GM23248 (cell line): ENCODE data around the gene CCNG1. TPM values are rescaled to one million over a fixed set of nuclear protein-coding genes. Genes with fewer than 3 reads are reported as not detected.
"Not testable (repeated sequence)": the region's sequence is repeated elsewhere in the genome, so short reads cannot be mapped to it uniquely, and the experiment has no call there.

ENCODE experiments used
- DNase-seq: peaks from one replicate; pipeline ENCODE4 v3.0.0-alpha.2; 2015
- H2AFZ ChIP-seq: fragments of 200-600 bp; sonication (generic); 2 replicates; pipeline ENCODE4 v1.6.1; 2016; ENCODE audit warnings: antibody characterized with exemption
- H3F3A ChIP-seq: fragments of 200-600 bp; sonication (generic); 2 replicates; pipeline ENCODE4 v1.6.1; 2016; ENCODE audit warnings: mild to moderate bottlenecking, antibody characterized with exemption, mixed run types; ENCODE audit not compliant: insufficient read depth
- H3K27ac ChIP-seq: fragments of 200-600 bp; sonication (generic); 2 replicates; pipeline ENCODE4 v1.5.1; 2016; ENCODE audit warnings: mild to moderate bottlenecking
- H3K27me3 ChIP-seq: fragments of 200-600 bp; sonication (generic); replicated peaks from 2 replicates; pipeline ENCODE4 v1.6.1; 2016; ENCODE audit warnings: mild to moderate bottlenecking; ENCODE audit not compliant: insufficient read depth
- H3K36me3 ChIP-seq: fragments of 200-600 bp; sonication (generic); 2 replicates; pipeline ENCODE4 v1.6.1; 2016; ENCODE audit warnings: low read depth, mild to moderate bottlenecking
- H3K4me1 ChIP-seq: fragments of 200-600 bp; sonication (generic); 2 replicates; pipeline ENCODE4 v1.6.1; 2016; ENCODE audit warnings: mild to moderate bottlenecking; ENCODE audit not compliant: insufficient read depth
- H3K4me2 ChIP-seq: fragments of 200-600 bp; sonication (generic); one replicate; pipeline ENCODE4 v1.6.1; 2016; ENCODE audit warnings: mild to moderate bottlenecking; ENCODE audit not compliant: unreplicated experiment
- H3K4me3 ChIP-seq: fragments of 200-600 bp; sonication (generic); 2 replicates; pipeline ENCODE4 v1.5.1; 2016; ENCODE audit warnings: mild to moderate bottlenecking
- H3K79me2 ChIP-seq: fragments of 200-600 bp; sonication (generic); 2 replicates; pipeline ENCODE4 v1.6.1; 2016; ENCODE audit warnings: mild to moderate bottlenecking; ENCODE audit not compliant: insufficient read depth
- H3K9ac ChIP-seq: fragments of 200-600 bp; sonication (generic); 2 replicates; pipeline ENCODE4 v1.6.1; 2016; ENCODE audit warnings: mild to moderate bottlenecking
- H3K9me2 ChIP-seq: fragments of 200-600 bp; sonication (generic); 2 replicates; pipeline ENCODE4 v1.6.1; 2016; ENCODE audit warnings: mixed run types, mild to moderate bottlenecking, moderate library complexity; ENCODE audit not compliant: insufficient read depth
- H3K9me3 ChIP-seq: fragments of 200-600 bp; sonication (generic); one replicate; pipeline ENCODE4 v1.6.1; 2017; ENCODE audit warnings: low read depth
- H4K20me1 ChIP-seq: fragments of 200-600 bp; sonication (generic); 2 replicates; pipeline ENCODE4 v1.6.0; 2016; ENCODE audit not compliant: insufficient read depth
- EZH2 ChIP-seq: fragments of 200-600 bp; sonication (generic); IDR thresholded peaks from 2 replicates; pipeline ENCODE4 v1.6.1; 2018; ENCODE audit warnings: antibody characterized with exemption, mild to moderate bottlenecking; ENCODE audit not compliant: insufficient read depth, poor library complexity, severe bottlenecking
- EZH2phosphoT487 ChIP-seq: fragments of 200-600 bp; sonication (generic); IDR thresholded peaks from 2 replicates; pipeline ENCODE4 v1.6.1; 2018; ENCODE audit warnings: antibody characterized with exemption, moderate library complexity, mild to moderate bottlenecking, low read depth; ENCODE audit not compliant: insufficient read depth
- WGBS, 2 experiments: methylation state at CpG; one replicate each; pipeline ENCODE4 v1.1.6; 2015 to 2017; ENCODE audit warnings: low lambda C conversion rate in 2 of 2, low coverage in 1 of 2; ENCODE audit errors: missing lambda C conversion rate in 2 of 2; 5-methylcytosine and 5-hydroxymethylcytosine counted together
- in situ Hi-C: fragments of 300-500 bp; cut with MboI; formaldehyde crosslinking; loops from 2 replicates; pipeline ENCODE4 v1.15.0; 2020
- polyA plus RNA-seq: library from polyadenylated mRNA; unstranded; fragments of >200 nt; fragmentation: Nextera tagmentation; extraction: Ambion mirVana; gene quantifications from 2 replicates; pipeline ENCODE4 v1.2.1, GENCODE V29; 2016
- total RNA-seq: library from RNA; depleted of rRNA; stranded (reverse); fragments of >200 nt; shearing (Covaris generic); gene quantifications from 2 replicates; pipeline ENCODE4 v1.2.3, GENCODE V29; 2014

Gene CCNG1
- total and polyA plus RNA-seq, 2 experiments from 2014 or later, result 101 to 166 TPM

DNA sequence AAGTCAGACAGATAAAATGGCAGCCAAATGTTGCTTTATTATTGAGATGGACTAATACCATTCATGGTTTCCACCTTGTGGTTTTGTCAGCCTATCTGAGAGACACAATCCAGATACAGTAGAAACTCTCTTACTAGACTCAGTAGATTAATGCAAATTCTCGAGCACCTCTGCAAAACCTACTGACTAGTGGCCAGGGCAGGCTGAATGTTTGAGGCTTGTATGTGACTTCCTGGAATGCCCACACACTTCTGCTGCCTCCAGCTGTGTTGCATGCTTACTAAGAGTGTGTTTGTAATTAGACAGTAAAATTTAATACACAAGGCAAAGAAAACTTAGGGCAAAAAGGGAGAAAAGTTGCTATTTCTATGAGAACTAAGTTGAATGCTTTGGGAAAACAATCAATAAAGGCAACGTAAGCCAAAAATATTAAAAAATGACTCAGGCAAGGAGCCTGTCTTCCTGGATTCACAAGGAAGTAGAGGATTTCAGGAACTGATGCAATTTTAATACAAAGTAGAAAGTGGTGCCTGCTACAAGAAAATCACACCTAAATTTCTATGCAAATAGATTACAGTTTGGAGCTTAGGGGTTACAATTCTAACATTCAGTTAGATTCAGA lies 30.2 kb upstream of the CCNG1 start:
- Histone ChIP-seq H4K20me1 (no peaks in the 10 kb centered on the region), H2AFZ (peak overlapping the region; percentile 68), H3F3A (no peaks in the 10 kb centered on the region), H3K4me1 (peaks cover 15% of the 10 kb centered on the region), H3K36me3 (no peaks in the 10 kb centered on the region), H3K9ac (no peak overlapping the region), H3K79me2 (no peaks in the 10 kb centered on the region), H3K27ac (no peak overlapping the region), H3K4me3 (no peak overlapping the region), H3K9me3 (no peaks in the 10 kb centered on the region), H3K9me2 (no peaks in the 10 kb centered on the region), H3K4me2 (no peak overlapping the region), H3K27me3 (0 out of 2 replicates have a peak, but pooled peaks cover 18% of the 10 kb centered on the region)
- WGBS, 2 experiments, result 15 to 17% methylated on average over 2 of the region's 2 CpGs
- TF ChIP-seq EZH2phosphoT487, result no peak
- no peak for TF ChIP-seq EZH2
- in situ Hi-C loops, result no loop called here
- DNase-seq, result peak; percentile 48

DNA sequence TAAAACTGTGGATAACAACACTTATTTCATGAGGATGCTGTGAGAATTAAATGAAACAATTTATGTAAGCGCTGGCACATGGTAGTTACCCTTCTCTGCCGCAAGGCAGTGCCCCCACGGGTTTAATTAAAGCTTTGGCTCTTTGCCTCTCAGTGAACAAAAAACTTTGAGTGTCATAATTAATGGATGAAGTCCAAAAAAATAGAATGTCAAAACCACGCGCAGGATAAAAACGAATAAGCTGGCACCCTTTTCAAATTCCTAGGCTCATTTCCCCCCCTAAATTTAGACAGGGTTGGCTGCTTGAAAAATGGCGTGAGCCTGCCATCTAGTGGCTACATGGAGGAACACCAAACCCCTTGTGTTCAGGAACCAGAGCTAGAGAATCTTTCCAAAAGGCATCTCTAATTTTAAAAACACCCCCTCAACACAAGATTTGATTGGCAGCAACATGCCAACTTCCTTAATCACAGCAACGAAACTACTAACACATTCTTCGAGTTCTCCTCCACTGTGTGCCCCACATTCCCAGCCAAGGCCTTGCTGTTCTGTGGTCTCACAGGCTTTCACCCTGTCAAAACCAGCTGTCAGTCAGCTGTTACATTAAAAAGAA lies 29.0 kb upstream of the CCNG1 start:
- H3K9me2 ChIP-seq, result no peaks in the 10 kb centered on the region
- 0 out of 2 replicates have a peak, but pooled peaks cover 15% of the 10 kb centered on the region for H3K27me3 ChIP-seq
- peak overlapping the region; percentile 68 for H2AFZ ChIP-seq
- no peaks in the 10 kb centered on the region for H3K79me2 ChIP-seq
- peak overlapping the region; percentile 61 for H3K4me3 ChIP-seq
- WGBS, 2 experiments, result 1 to 2% methylated on average over 9 of the region's 9 CpGs
- in situ Hi-C loops, result no loop called here
- H3F3A ChIP-seq, result no peaks in the 10 kb centered on the region
- H3K36me3 ChIP-seq, result no peaks in the 10 kb centered on the region
- H3K27ac ChIP-seq, result no peak overlapping the region
- peaks cover 15% of the 10 kb centered on the region for H3K4me1 ChIP-seq
- H3K9me3 ChIP-seq, result no peaks in the 10 kb centered on the region
- DNase-seq, result peak; percentile 73
- no peaks in the 10 kb centered on the region for H4K20me1 ChIP-seq
- H3K9ac ChIP-seq, result 0 out of 2 replicates have a peak overlapping the region, but pooled peaks have one; percentile 4
- H3K4me2 ChIP-seq, result peak overlapping the region; percentile 86
- no peak for TF ChIP-seq EZH2phosphoT487
- no peak for TF ChIP-seq EZH2

DNA sequence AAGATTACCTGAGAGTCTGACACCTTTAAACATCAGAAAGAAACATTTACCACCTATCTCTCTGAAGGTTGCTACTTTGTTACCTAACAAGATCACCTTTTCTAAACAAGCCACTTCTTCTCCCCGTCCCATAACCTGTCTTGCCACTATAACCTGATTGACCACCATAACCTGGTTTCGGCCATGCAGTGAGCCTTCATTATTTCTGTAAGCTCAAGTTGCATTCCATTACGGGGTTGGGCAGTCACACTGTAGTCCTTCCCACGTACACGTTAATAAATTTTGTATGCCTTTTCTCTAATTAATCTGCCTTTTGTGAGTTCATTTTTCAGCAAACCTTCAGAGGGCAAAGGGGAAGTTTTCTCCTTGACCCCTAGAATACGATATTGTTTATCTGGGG lies 28.0 kb upstream of the CCNG1 start:
- no peak overlapping the region for H3K4me3 ChIP-seq
- DNase-seq, result no peak
- no peak overlapping the region for H3K27ac ChIP-seq
- no peak for TF ChIP-seq EZH2
- H4K20me1 ChIP-seq, result no peaks in the 10 kb centered on the region
- no peaks in the 10 kb centered on the region for H3K9me3 ChIP-seq
- H3K27me3 ChIP-seq, result 0 out of 2 replicates have a peak, but pooled peaks cover 6% of the 10 kb centered on the region
- H3K4me2 ChIP-seq, result no peak overlapping the region
- no peaks in the 10 kb centered on the region for H3K79me2 ChIP-seq
- peaks cover 15% of the 10 kb centered on the region for H3K4me1 ChIP-seq
- in situ Hi-C loops, result no loop called here
- 52 to 54% methylated on average over 6 of the region's 6 CpGs for WGBS, 2 experiments
- no peak overlapping the region for H2AFZ ChIP-seq
- no peaks in the 10 kb centered on the region for H3K36me3 ChIP-seq
- H3F3A ChIP-seq, result no peaks in the 10 kb centered on the region
- no peaks in the 10 kb centered on the region for H3K9me2 ChIP-seq
- H3K9ac ChIP-seq, result no peak overlapping the region

DNA sequence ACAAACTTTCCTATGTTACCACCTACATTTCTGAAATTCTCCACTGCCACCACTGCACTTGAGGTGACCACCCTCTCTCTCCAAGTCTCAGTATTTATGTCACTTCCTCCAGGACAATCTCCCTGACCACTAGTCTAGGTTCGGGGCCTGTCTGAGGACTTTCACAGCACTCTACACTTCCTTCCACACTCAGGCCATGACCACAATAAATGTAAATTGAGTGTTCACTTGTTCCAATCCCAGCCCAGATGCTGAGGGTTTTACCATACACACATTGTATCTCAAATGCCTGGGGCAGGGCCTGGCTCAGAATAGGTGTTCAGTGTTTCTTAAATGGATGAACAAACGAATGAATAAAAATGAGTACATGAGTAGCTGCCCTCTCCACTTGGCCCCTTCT lies 26.9 kb upstream of the CCNG1 start:
- Histone ChIP-seq H3K9me2 (no peaks in the 10 kb centered on the region), H3K27me3 (0 out of 2 replicates have a peak, but pooled peaks cover 13% of the 10 kb centered on the region), H3F3A (no peaks in the 10 kb centered on the region), H3K4me2 (no peak overlapping the region), H3K9ac (no peak overlapping the region), H3K4me3 (no peak overlapping the region), H4K20me1 (no peaks in the 10 kb centered on the region), H3K36me3 (no peaks in the 10 kb centered on the region), H2AFZ (no peak overlapping the region), H3K27ac (no peak overlapping the region), H3K4me1 (peaks cover 15% of the 10 kb centered on the region), H3K79me2 (no peaks in the 10 kb centered on the region), H3K9me3 (no peaks in the 10 kb centered on the region)
- WGBS, 2 experiments, result 26 to 44% methylated on average over 2 of the region's 2 CpGs
- TF ChIP-seq EZH2phosphoT487 (no peak), EZH2 (no peak)
- in situ Hi-C loops, result no loop called here
- DNase-seq, result no peak

DNA sequence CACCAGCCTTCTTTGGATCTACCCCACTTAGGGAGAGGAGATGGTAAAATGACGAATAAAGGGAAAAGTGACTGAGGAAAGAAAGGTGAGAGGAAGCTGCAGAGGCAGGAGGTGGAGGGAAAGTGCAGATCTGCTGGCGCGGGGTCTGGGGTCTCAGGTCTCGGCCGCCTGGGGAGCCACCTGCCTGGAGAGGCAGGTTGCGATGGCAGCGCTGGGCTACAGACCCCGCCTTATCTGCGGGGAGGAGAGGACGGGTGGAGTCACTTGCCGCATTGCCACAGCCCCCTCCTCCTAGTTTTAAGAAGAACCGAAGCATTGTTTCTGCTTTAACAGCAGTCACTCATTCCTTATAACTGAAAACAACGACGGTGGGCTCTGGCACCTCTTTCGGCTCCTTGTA lies 21.7 kb upstream of the CCNG1 start:
- in situ Hi-C loops, H3K9me2 ChIP-seq, H3K4me1 ChIP-seq, H3K4me3 ChIP-seq, H3K9ac ChIP-seq, H3K27ac ChIP-seq, H3K9me3 ChIP-seq, H2AFZ ChIP-seq, H3K79me2 ChIP-seq, H3F3A ChIP-seq, H3K4me2 ChIP-seq, DNase-seq, H4K20me1 ChIP-seq, H3K36me3 ChIP-seq: not testable (repeated sequence)
- H3K27me3 ChIP-seq, result peaks cover 13% of the 10 kb centered on the region; the same call in 1 of the 2 replicates
- 19 to 21% methylated on average over 13 to 15 of the region's 15 CpGs for WGBS, 2 experiments
